SK-N-SH (cell line): ENCODE data around the gene RNF175. TPM values are rescaled to one million over a fixed set of nuclear protein-coding genes. Genes with fewer than 3 reads are reported as not detected.

Source experiments
- CTCF ChIA-PET: fragments of 300-600, 350-600 bp; formaldehyde crosslinking; extraction: SDS; loops from one replicate; lab custom pipeline; 2021; lab: Yijun Ruan, JAX
- POLR2A ChIA-PET: fragments of 350-600 bp; sonication (Branson Sonifier 250); formaldehyde crosslinking; extraction: SDS; loops from one replicate; lab custom pipeline; 2020; ENCODE audit warnings: antibody characterized with exemption, inconsistent platforms; lab: Yijun Ruan, JAX
- DNase-seq: peaks from one replicate; pipeline ENCODE4 v3.0.0; 2012
- H2AFZ ChIP-seq: fragments of 200-600 bp; sonication (generic); 2 replicates; pipeline ENCODE4 v1.8.1; 2016; ENCODE audit warnings: antibody characterized with exemption, mild to moderate bottlenecking, low read depth
- H3F3A ChIP-seq: fragments of 200-600 bp; sonication (generic); replicated peaks from 2 replicates; pipeline ENCODE3; 2016; ENCODE audit warnings: antibody characterized with exemption, mild to moderate bottlenecking; ENCODE audit not compliant: insufficient read depth
- H3K27ac ChIP-seq, 2 experiments: fragments of 200-500 bp in 1 of 2; fragments of 200-600 bp in 1 of 2; sonication (Bioruptor generic) in 1 of 2; sonication (generic), shearing (Covaris generic) in 1 of 2; 2 replicates each; pipeline versions ENCODE4 v1.5.1 to v1.6.1; 2014 to 2016; ENCODE audit warnings: low read depth in 2 of 2, inconsistent platforms in 1 of 2, low read length in 1 of 2, mild to moderate bottlenecking in 1 of 2, mixed read lengths in 1 of 2
- H3K27me3 ChIP-seq: fragments of 200-600 bp; sonication (generic), shearing (Covaris generic); 2 replicates; pipeline ENCODE4 v1.6.1; 2016; ENCODE audit warnings: mixed run types; ENCODE audit not compliant: insufficient read depth
- H3K36me3 ChIP-seq, 2 experiments: fragments of 200-500 bp in 1 of 2; fragments of 200-600 bp in 1 of 2; sonication (Bioruptor generic) in 1 of 2; sonication (generic) in 1 of 2; replicated peaks in 1 of 2; 2 replicates each; pipeline versions ENCODE3 to v1.5.1; 2014 to 2016; ENCODE audit warnings: low read length in 1 of 2, mild to moderate bottlenecking in 1 of 2; ENCODE audit not compliant: insufficient read depth in 2 of 2, control insufficient read depth in 1 of 2
- H3K4me1 ChIP-seq, 2 experiments: fragments of 200-500 bp in 1 of 2; fragments of 200-600 bp in 1 of 2; sonication (Bioruptor generic) in 1 of 2; sonication (generic), shearing (Covaris generic) in 1 of 2; 2 replicates each; pipeline versions ENCODE4 v1.5.1 to v1.6.1; 2014 to 2016; ENCODE audit warnings: low read depth in 1 of 2, low read length in 1 of 2, mixed run types in 1 of 2; ENCODE audit not compliant: insufficient read depth in 2 of 2, control insufficient read depth in 1 of 2
- H3K4me2 ChIP-seq: fragments of 200-600 bp; sonication (generic), shearing (Covaris generic); 2 replicates; pipeline ENCODE4 v1.6.1; 2017; ENCODE audit warnings: mixed run types
- H3K4me3 ChIP-seq, 2 experiments: fragments of 200-500 bp in 1 of 2; fragments of 200-600 bp in 1 of 2; sonication (Bioruptor generic) in 1 of 2; sonication (generic), shearing (Covaris generic) in 1 of 2; 2 replicates each; pipeline versions ENCODE4 v1.5.1 to v1.8.1; 2014 to 2016; ENCODE audit warnings: low read depth in 2 of 2, inconsistent platforms in 1 of 2, low read length in 1 of 2, mild to moderate bottlenecking in 1 of 2, mixed read lengths in 1 of 2, moderate library complexity in 1 of 2
- H3K79me2 ChIP-seq: fragments of 200-600 bp; sonication (generic); 2 replicates; pipeline ENCODE4 v1.8.1; 2017; ENCODE audit warnings: mild to moderate bottlenecking; ENCODE audit not compliant: insufficient read depth
- H3K9ac ChIP-seq: fragments of 200-600 bp; sonication (generic); 2 replicates; pipeline ENCODE4 v1.6.1; 2017; ENCODE audit warnings: mixed run types
- H3K9me2 ChIP-seq: fragments of 200-600 bp; sonication (generic); 2 replicates; pipeline ENCODE4 v1.6.1; 2017; ENCODE audit warnings: mixed run types
- H3K9me3 ChIP-seq: fragments of 200-600 bp; sonication (generic); 2 replicates; pipeline ENCODE4 v1.6.1; 2017; ENCODE audit warnings: mixed run types, mild to moderate bottlenecking, moderate library complexity
- H4K20me1 ChIP-seq: fragments of 200-600 bp; sonication (generic); 2 replicates; pipeline ENCODE4 v1.6.1; 2017; ENCODE audit warnings: mild to moderate bottlenecking, mixed run types; ENCODE audit not compliant: insufficient read depth
- ELF1 ChIP-seq: IDR thresholded peaks from 2 replicates; pipeline ENCODE4 v1.4.0; 2012
- EP300 ChIP-seq, 2 experiments: IDR thresholded peaks; 2 replicates each; pipeline versions ENCODE4 v1.4.0 to v1.6.1; 2012; ENCODE audit warnings: borderline replicate concordance in 1 of 2, low read depth in 1 of 2, low read length in 1 of 2
- EZH2phosphoT487 ChIP-seq: fragments of 200-600 bp; sonication (generic); IDR thresholded peaks from 2 replicates; pipeline ENCODE4 v1.6.1; 2017; ENCODE audit warnings: low read depth, mixed run types, mild to moderate bottlenecking, antibody characterized with exemption, moderate library complexity, borderline replicate concordance
- FOXJ3 ChIP-seq: sonication (generic); formaldehyde crosslinking; IDR thresholded peaks from 2 replicates; pipeline ENCODE4 v1.5.1; 2020; ENCODE audit warnings: mild to moderate bottlenecking, missing genetic modification reagents
- FOXM1 ChIP-seq: IDR thresholded peaks from 2 replicates; pipeline ENCODE4 v1.4.0; 2012; ENCODE audit warnings: low read depth, mild to moderate bottlenecking
- GATA2 ChIP-seq: sonication (generic); formaldehyde crosslinking; IDR thresholded peaks from 2 replicates; pipeline ENCODE4 v1.5.0; 2020; ENCODE audit warnings: mild to moderate bottlenecking, missing genetic modification reagents
- JUND ChIP-seq: IDR thresholded peaks from 2 replicates; pipeline ENCODE4 v1.4.0; 2012
- MXI1 ChIP-seq: IDR thresholded peaks from 2 replicates; pipeline ENCODE4 v1.6.1; 2012; ENCODE audit warnings: mild to moderate bottlenecking, low read depth, low read length, improper control_type of control experiment
- POLR2AphosphoS5 ChIP-seq: IDR thresholded peaks from 2 replicates; pipeline ENCODE4 v1.6.1; 2012; ENCODE audit warnings: low read depth, low read length
- RAD21 ChIP-seq: IDR thresholded peaks from 2 replicates; pipeline ENCODE4 v1.6.1; 2012; ENCODE audit warnings: mild to moderate bottlenecking, low read length
- RXRA ChIP-seq: IDR thresholded peaks from 2 replicates; pipeline ENCODE4 v1.4.0; 2012; ENCODE audit warnings: low read depth, mild to moderate bottlenecking, borderline replicate concordance
- SIN3A ChIP-seq: IDR thresholded peaks from 2 replicates; pipeline ENCODE4 v1.6.1; 2012; ENCODE audit warnings: low read depth, mild to moderate bottlenecking, low read length, moderate library complexity, borderline replicate concordance
- SMC3 ChIP-seq: IDR thresholded peaks from 2 replicates; pipeline ENCODE4 v1.6.1; 2012; ENCODE audit warnings: low read depth, low read length, improper control_type of control experiment
- TEAD4 ChIP-seq: IDR thresholded peaks from 2 replicates; pipeline ENCODE4 v1.4.0; 2012; ENCODE audit warnings: mild to moderate bottlenecking, borderline replicate concordance; ENCODE audit not compliant: insufficient read depth
- WGBS: methylation state at CpG from one replicate; pipeline ENCODE4 v1.1.6; 2017; ENCODE audit warnings: low lambda C conversion rate; 5-methylcytosine and 5-hydroxymethylcytosine counted together
- polyA plus RNA-seq, 3 experiments: library from polyadenylated mRNA; depleted of rRNA; stranded (reverse); fragments of >200 nt; gene quantifications; 2 replicates each; pipeline ENCODE4 v1.2.3, GENCODE V29; 2012
- TF ChIP-seq, protein P1 (sequence below): fragments of 150-350 bp; IDR thresholded peaks from 2 replicates; pipeline ENCODE4 v1.6.1; 2016; ENCODE audit warnings: mild to moderate bottlenecking, low read depth, low read length
- TF ChIP-seq, protein P2 (sequence below): IDR thresholded peaks from 2 replicates; pipeline ENCODE4 v1.6.1; 2012; ENCODE audit warnings: mild to moderate bottlenecking, low read depth, low read length, moderate library complexity
- TF ChIP-seq, protein P3 (sequence below): fragments of 150-350 bp; IDR thresholded peaks from 2 replicates; pipeline ENCODE4 v1.6.1; 2017; ENCODE audit warnings: antibody characterized with exemption, low read length, low read depth, borderline replicate concordance
- TF ChIP-seq, protein P4 (sequence below): IDR thresholded peaks from 2 replicates; pipeline ENCODE4; 2012

RNF175 gene
- polyA plus RNA-seq, 1 of the 3 experiments (the other 2 are of a cell fraction), result 0.10 TPM

DNA sequence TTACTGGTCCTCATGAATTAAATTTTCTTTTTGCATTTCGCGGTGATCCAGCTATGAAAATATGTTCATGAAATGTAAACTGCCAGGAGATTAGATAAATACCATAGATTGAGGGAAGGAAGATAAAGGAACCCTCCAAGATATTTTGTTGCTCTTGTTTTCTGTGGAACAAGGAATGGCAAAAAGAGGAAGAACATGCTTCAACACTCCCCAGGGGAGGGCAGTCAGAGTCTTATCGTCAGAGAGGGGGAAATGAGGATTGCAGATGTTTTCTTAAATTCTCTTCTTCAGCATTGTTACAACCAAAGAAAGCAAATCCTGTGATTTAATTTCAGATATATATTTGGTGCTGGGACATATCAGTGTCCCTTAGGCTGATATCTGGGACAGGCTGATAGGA, 38.6 kb upstream of the RNF175 start (continued):
- TF ChIP-seq EZH2phosphoT487 (no peak), POLR2AphosphoS5 (no peak), FOXJ3 (CRISPR knock-in tag) (no peak)
- TF ChIP-seq, protein P1, sequence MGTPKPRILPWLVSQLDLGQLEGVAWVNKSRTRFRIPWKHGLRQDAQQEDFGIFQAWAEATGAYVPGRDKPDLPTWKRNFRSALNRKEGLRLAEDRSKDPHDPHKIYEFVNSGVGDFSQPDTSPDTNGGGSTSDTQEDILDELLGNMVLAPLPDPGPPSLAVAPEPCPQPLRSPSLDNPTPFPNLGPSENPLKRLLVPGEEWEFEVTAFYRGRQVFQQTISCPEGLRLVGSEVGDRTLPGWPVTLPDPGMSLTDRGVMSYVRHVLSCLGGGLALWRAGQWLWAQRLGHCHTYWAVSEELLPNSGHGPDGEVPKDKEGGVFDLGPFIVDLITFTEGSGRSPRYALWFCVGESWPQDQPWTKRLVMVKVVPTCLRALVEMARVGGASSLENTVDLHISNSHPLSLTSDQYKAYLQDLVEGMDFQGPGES, result no peak

DNA sequence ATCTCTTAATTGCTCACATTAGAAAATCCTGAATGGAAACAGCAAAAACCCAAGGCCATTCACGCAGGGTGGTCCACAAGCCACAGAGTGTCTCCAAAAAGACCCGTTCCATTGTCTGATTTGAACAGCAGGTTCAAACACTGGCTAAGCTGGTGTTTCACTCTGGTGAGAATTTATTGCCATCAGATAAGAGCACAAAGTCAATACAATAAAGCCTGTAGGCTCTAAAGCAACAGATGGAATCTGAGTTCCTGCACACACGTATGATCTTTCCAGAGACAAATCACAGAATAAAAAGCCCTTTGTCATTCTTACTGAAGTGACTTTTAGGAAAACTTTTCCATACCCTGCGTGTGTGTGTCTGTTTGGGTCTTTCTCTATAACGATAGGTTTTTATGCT, 34.2 kb upstream of the RNF175 start:
- Histone ChIP-seq H2AFZ (no peak overlapping the region), H3K4me1 (peaks cover 4 to 13% of the 10 kb centered on the region in 2 experiments; a peak in 1 of 4 replicates), H3K36me3 (no peaks in the 10 kb centered on the region), H3K79me2 (no peaks in the 10 kb centered on the region), H3K9me2 (no peaks in the 10 kb centered on the region), H3K9ac (no peak overlapping the region), H3K9me3 (no peaks in the 10 kb centered on the region), H3F3A (no peaks in the 10 kb centered on the region), H3K4me3 (no peak overlapping the region), H3K27me3 (peaks cover 65% of the 10 kb centered on the region), H3K4me2 (no peak overlapping the region), H3K27ac (no peak overlapping the region), H4K20me1 (no peaks in the 10 kb centered on the region)
- no peak for DNase-seq
- CTCF ChIA-PET, result interaction anchor here (0.6 to 3.3 kb wide), 2 partner anchors 8 to 369 kb away, joined by 3 to 14 read pairs; no protein-coding TSS in a partner anchor
- POLR2A ChIA-PET, result no interaction called here
- WGBS, result 12% methylated on average over 5 of the region's 5 CpGs
- TF ChIP-seq ELF1, result no peak
- no peak for TF ChIP-seq MXI1
- no peak for TF ChIP-seq FOXM1
- TF ChIP-seq, protein P2, sequence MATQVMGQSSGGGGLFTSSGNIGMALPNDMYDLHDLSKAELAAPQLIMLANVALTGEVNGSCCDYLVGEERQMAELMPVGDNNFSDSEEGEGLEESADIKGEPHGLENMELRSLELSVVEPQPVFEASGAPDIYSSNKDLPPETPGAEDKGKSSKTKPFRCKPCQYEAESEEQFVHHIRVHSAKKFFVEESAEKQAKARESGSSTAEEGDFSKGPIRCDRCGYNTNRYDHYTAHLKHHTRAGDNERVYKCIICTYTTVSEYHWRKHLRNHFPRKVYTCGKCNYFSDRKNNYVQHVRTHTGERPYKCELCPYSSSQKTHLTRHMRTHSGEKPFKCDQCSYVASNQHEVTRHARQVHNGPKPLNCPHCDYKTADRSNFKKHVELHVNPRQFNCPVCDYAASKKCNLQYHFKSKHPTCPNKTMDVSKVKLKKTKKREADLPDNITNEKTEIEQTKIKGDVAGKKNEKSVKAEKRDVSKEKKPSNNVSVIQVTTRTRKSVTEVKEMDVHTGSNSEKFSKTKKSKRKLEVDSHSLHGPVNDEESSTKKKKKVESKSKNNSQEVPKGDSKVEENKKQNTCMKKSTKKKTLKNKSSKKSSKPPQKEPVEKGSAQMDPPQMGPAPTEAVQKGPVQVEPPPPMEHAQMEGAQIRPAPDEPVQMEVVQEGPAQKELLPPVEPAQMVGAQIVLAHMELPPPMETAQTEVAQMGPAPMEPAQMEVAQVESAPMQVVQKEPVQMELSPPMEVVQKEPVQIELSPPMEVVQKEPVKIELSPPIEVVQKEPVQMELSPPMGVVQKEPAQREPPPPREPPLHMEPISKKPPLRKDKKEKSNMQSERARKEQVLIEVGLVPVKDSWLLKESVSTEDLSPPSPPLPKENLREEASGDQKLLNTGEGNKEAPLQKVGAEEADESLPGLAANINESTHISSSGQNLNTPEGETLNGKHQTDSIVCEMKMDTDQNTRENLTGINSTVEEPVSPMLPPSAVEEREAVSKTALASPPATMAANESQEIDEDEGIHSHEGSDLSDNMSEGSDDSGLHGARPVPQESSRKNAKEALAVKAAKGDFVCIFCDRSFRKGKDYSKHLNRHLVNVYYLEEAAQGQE, result no peak
- TF ChIP-seq EZH2phosphoT487, result no peak
- TF ChIP-seq TEAD4, result no peak
- no peak for TF ChIP-seq FOXJ3 (CRISPR knock-in tag)
- no peak for TF ChIP-seq RXRA
- TF ChIP-seq GATA2 (CRISPR knock-in tag), result no peak
- TF ChIP-seq EP300 (IDR thresholded peaks at IDR 0.05; ENCODE audit: borderline replicate concordance in 1 of 2, low read depth in 1 of 2, low read length in 1 of 2), result no peak
- TF ChIP-seq POLR2AphosphoS5, result no peak
- no peak for TF ChIP-seq JUND
- TF ChIP-seq, protein P3, sequence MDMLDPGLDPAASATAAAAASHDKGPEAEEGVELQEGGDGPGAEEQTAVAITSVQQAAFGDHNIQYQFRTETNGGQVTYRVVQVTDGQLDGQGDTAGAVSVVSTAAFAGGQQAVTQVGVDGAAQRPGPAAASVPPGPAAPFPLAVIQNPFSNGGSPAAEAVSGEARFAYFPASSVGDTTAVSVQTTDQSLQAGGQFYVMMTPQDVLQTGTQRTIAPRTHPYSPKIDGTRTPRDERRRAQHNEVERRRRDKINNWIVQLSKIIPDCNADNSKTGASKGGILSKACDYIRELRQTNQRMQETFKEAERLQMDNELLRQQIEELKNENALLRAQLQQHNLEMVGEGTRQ, result no peak
- TF ChIP-seq, protein P4, sequence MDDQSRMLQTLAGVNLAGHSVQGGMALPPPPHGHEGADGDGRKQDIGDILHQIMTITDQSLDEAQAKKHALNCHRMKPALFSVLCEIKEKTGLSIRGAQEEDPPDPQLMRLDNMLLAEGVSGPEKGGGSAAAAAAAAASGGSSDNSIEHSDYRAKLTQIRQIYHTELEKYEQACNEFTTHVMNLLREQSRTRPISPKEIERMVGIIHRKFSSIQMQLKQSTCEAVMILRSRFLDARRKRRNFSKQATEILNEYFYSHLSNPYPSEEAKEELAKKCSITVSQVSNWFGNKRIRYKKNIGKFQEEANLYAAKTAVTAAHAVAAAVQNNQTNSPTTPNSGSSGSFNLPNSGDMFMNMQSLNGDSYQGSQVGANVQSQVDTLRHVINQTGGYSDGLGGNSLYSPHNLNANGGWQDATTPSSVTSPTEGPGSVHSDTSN, result no peak
- TF ChIP-seq SIN3A, result no peak
- no peak for TF ChIP-seq RAD21
- TF ChIP-seq SMC3, result no peak
